GM19043 (cell line): ENCODE results near the gene SEMA3B.

Source experiments
- ATAC-seq: cut with Tn5 transposase; IDR thresholded peaks from one replicate; pipeline ENCODE4 v1.9.1; 2021; ENCODE audit warnings: low read depth; ENCODE audit not compliant: unreplicated experiment

The SEMA3B gene

DNA sequence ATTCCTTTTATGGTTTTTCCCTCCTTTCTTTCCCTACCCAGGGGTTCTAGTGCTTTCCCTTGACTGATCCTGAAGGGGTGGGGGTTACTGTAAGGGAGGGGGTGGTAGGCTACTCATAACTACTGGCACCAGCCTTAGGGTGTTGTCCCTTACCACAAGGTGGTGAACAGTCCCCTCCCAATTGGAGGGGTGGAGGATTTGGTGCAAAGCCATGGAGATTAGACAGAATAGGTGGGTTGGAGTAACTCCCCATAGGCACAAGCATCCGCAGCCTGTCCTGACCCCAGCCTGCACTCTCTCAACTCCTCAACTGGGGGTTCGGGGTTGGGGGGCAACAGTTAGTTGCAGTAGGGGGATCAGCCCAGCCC lies 56.1 kb downstream of the SEMA3B start:
- no peak for ATAC-seq

DNA sequence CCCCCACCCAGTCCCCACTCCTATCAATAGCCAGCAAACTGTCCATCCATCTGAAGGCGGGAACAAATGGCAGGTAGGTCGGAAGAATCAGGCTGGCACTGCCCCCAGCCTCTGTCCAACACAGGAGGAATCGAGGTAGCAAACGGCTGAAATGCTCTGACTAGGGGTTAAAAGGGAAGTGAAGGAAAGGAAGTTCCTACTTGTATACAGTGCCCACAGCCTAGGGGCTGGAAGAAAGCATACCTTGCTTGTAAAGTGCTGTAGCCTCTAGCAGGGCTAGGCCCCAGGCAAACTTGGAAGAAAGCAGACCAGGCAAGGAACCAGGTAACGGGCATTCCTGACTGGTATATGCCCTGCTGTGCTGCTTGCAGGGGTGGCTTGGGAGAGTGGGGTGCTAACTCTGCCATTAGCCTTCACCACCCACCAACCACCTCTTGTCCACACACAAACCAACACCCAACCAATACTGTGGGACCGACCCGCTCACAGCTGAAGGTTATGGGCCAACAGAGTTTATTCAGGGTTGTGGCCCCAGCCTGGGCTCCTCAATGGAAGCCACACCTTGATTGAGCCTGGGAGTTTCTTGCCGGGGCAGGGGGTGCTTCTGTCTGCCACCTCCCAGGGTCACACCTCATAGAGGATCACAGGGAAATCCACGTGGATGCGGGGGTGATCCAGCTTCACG lies 56.7 kb downstream of the SEMA3B start:
- no peak for ATAC-seq

DNA sequence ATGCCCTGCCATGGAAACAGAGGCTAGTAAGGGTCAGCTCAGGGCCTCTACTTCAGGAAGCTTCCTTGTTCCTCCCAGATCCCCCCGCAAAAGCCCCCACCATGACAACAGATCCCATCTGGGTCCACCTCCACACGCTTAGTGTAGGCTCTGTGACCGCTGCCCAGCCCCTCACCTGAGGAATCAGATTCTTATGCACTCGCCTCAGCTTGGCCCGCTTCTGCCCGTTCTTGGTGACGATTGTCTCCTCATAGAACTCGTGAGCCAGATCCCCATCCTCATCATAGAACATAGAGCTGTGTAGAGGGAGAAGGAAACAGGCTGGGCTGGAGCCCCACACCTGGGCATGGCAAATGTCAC lies 57.2 kb downstream of the SEMA3B start:
- no peak for ATAC-seq

DNA sequence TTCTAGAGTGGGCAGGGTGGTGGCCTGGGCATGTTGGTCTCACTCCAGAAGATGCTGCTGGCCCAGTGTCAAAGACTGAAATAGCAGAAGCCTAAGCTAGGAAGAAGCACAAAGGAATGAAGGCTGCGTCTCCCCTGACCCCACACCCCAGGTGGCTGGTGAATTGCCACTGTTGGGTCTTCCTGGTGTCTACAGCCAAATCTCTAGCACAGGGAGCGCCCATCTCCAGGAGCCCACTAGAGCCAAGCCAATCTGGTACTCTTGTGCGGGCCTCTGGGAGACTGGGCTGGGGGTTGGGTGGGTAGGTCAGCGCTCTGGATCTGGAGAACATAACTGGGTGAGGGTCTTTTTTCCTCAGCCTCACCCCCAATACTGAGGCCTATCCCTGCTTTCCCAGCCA lies 58.2 kb downstream of the SEMA3B start:
- no peak for ATAC-seq
